ENCODE results near the gene PBX4.

Gene PBX4

GRCh38 chr19:19535311-19536191 lies 82.9 kb downstream of the PBX4 start:
- H3K27me3 ChIP-seq (ENCODE audit: insufficient read depth, insufficient read length) = peaks cover 4% of the 10 kb centered on the region
- H3K4me1 ChIP-seq (ENCODE audit: insufficient read depth, insufficient read length) = peaks cover 31% of the 10 kb centered on the region
- no peaks in the 10 kb centered on the region for H3K9me3 ChIP-seq (ENCODE audit: insufficient read depth, low read length)
- DNase-seq (ENCODE audit: low read depth, low spot score) = no peak
- no peak overlapping the region for H3K9ac ChIP-seq (ENCODE audit: insufficient read length, low read depth)
- H3K4me3 ChIP-seq (ENCODE audit: insufficient read length, low read depth) = no peak overlapping the region
- peaks cover 27% of the 10 kb centered on the region for H3K36me3 ChIP-seq (ENCODE audit: insufficient read depth, insufficient read length, low read length)
- TF ChIP-seq SUZ12 (IDR thresholded peaks at IDR 0.05; ENCODE audit: extremely low read depth, insufficient read depth, insufficient read length) (no peak), ZNF274 (IDR thresholded peaks at IDR 0.05; ENCODE audit: low read depth, low read length) (no peak), YY1 (IDR thresholded peaks at IDR 0.05; ENCODE audit: insufficient read depth, insufficient read length) (no peak)

- Histone ChIP-seq H3K27me3 (ENCODE audit: insufficient read depth, insufficient read length) (no peaks in the 10 kb centered on the region), H3K4me3 (ENCODE audit: insufficient read length, low read depth) (no peak overlapping the region), H3K9ac (ENCODE audit: insufficient read length, low read depth) (no peak overlapping the region), H3K4me1 (ENCODE audit: insufficient read depth, insufficient read length) (peaks cover 32% of the 10 kb centered on the region), H3K36me3 (ENCODE audit: insufficient read depth, insufficient read length, low read length) (peaks cover 33% of the 10 kb centered on the region), H3K9me3 (ENCODE audit: insufficient read depth, low read length) (no peaks in the 10 kb centered on the region)
- TF ChIP-seq ZNF274 (IDR thresholded peaks at IDR 0.05; ENCODE audit: low read depth, low read length) (no peak), YY1 (IDR thresholded peaks at IDR 0.05; ENCODE audit: insufficient read depth, insufficient read length) (no peak), SUZ12 (IDR thresholded peaks at IDR 0.05; ENCODE audit: extremely low read depth, insufficient read depth, insufficient read length) (no peak)
- no peak for DNase-seq (ENCODE audit: low read depth, low spot score)
Observed at GRCh38 chr19:19534556-19535265, 83.8 kb downstream of the PBX4 start.

GRCh38 chr19:19533841-19534240 lies 84.6 kb downstream of the PBX4 start:
- Histone ChIP-seq H3K27me3 (ENCODE audit: insufficient read depth, insufficient read length) (no peaks in the 10 kb centered on the region), H3K9ac (ENCODE audit: insufficient read length, low read depth) (no peak overlapping the region), H3K9me3 (ENCODE audit: insufficient read depth, low read length) (no peaks in the 10 kb centered on the region), H3K4me1 (ENCODE audit: insufficient read depth, insufficient read length) (peaks cover 35% of the 10 kb centered on the region), H3K4me3 (ENCODE audit: insufficient read length, low read depth) (no peak overlapping the region), H3K36me3 (ENCODE audit: insufficient read depth, insufficient read length, low read length) (peaks cover 42% of the 10 kb centered on the region)
- TF ChIP-seq YY1 (IDR thresholded peaks at IDR 0.05; ENCODE audit: insufficient read depth, insufficient read length) = no peak
- no peak for TF ChIP-seq SUZ12 (IDR thresholded peaks at IDR 0.05; ENCODE audit: extremely low read depth, insufficient read depth, insufficient read length)
- TF ChIP-seq ZNF274 (IDR thresholded peaks at IDR 0.05; ENCODE audit: low read depth, low read length) = no peak
- no peak for DNase-seq (ENCODE audit: low read depth, low spot score)

GRCh38 chr19:19532806-19533701 lies 85.4 kb downstream of the PBX4 start:
- TF ChIP-seq YY1 (IDR thresholded peaks at IDR 0.05; ENCODE audit: insufficient read depth, insufficient read length) = no peak
- TF ChIP-seq SUZ12 (IDR thresholded peaks at IDR 0.05; ENCODE audit: extremely low read depth, insufficient read depth, insufficient read length) = no peak
- no peak for TF ChIP-seq ZNF274 (IDR thresholded peaks at IDR 0.05; ENCODE audit: low read depth, low read length)
- no peak overlapping the region for H3K4me3 ChIP-seq (ENCODE audit: insufficient read length, low read depth)
- H3K36me3 ChIP-seq (ENCODE audit: insufficient read depth, insufficient read length, low read length) = peaks cover 48% of the 10 kb centered on the region
- peaks cover 33% of the 10 kb centered on the region for H3K4me1 ChIP-seq (ENCODE audit: insufficient read depth, insufficient read length)
- peak overlapping the region; percentile 63 for H3K9ac ChIP-seq (ENCODE audit: insufficient read length, low read depth)
- no peaks in the 10 kb centered on the region for H3K27me3 ChIP-seq (ENCODE audit: insufficient read depth, insufficient read length)
- DNase-seq (ENCODE audit: low read depth, low spot score) = no peak
- H3K9me3 ChIP-seq (ENCODE audit: insufficient read depth, low read length) = no peaks in the 10 kb centered on the region

- TF ChIP-seq YY1 (IDR thresholded peaks at IDR 0.05; ENCODE audit: insufficient read depth, insufficient read length) (no peak), ZNF274 (IDR thresholded peaks at IDR 0.05; ENCODE audit: low read depth, low read length) (no peak), SUZ12 (IDR thresholded peaks at IDR 0.05; ENCODE audit: extremely low read depth, insufficient read depth, insufficient read length) (no peak)
- Histone ChIP-seq H3K27me3 (ENCODE audit: insufficient read depth, insufficient read length) (no peaks in the 10 kb centered on the region), H3K9ac (ENCODE audit: insufficient read length, low read depth) (peak overlapping the region; percentile 63), H3K4me1 (ENCODE audit: insufficient read depth, insufficient read length) (peaks cover 27% of the 10 kb centered on the region), H3K4me3 (ENCODE audit: insufficient read length, low read depth) (no peak overlapping the region), H3K9me3 (ENCODE audit: insufficient read depth, low read length) (no peaks in the 10 kb centered on the region), H3K36me3 (ENCODE audit: insufficient read depth, insufficient read length, low read length) (peaks cover 57% of the 10 kb centered on the region)
- DNase-seq (ENCODE audit: low read depth, low spot score) = peak; percentile 47
Observed at GRCh38 chr19:19531951-19532805, 86.3 kb downstream of the PBX4 start.

GRCh38 chr19:19530889-19531288 lies 87.6 kb downstream of the PBX4 start:
- Histone ChIP-seq H3K27me3 (ENCODE audit: insufficient read depth, insufficient read length) (no peaks in the 10 kb centered on the region), H3K9me3 (ENCODE audit: insufficient read depth, low read length) (no peaks in the 10 kb centered on the region), H3K36me3 (ENCODE audit: insufficient read depth, insufficient read length, low read length) (peaks cover 65% of the 10 kb centered on the region), H3K4me1 (ENCODE audit: insufficient read depth, insufficient read length) (peaks cover 30% of the 10 kb centered on the region), H3K4me3 (ENCODE audit: insufficient read length, low read depth) (no peak overlapping the region), H3K9ac (ENCODE audit: insufficient read length, low read depth) (no peak overlapping the region)
- no peak for DNase-seq (ENCODE audit: low read depth, low spot score)
- TF ChIP-seq SUZ12 (IDR thresholded peaks at IDR 0.05; ENCODE audit: extremely low read depth, insufficient read depth, insufficient read length) (no peak), YY1 (IDR thresholded peaks at IDR 0.05; ENCODE audit: insufficient read depth, insufficient read length) (no peak), ZNF274 (IDR thresholded peaks at IDR 0.05; ENCODE audit: low read depth, low read length) (no peak)

All from NT2/D1 (cell line).